HG03432 (cell line): ENCODE results near the gene TYMP.

Experiments used
- ATAC-seq: cut with Tn5 transposase; IDR thresholded peaks from one replicate; pipeline ENCODE4 v1.9.1; 2021; ENCODE audit warnings: mild to moderate bottlenecking, moderate library complexity; ENCODE audit not compliant: unreplicated experiment

Gene TYMP

GRCh38 chr22:50529897-50530579, at the start of gene TYMP:
Gene TYMP (minus strand): TSS chr22:50530012. CDS start chr22:50529709, 303 bp downstream.
- ATAC-seq, result peak; percentile 15

GRCh38 chr22:50578776-50579310, 49.0 kb upstream of the TYMP start:
- no peak for ATAC-seq

- no peak for ATAC-seq
Measured at GRCh38 chr22:50577987-50578775, 48.4 kb upstream of the TYMP start, which contains the start of gene CPT1B. Gene CPT1B (minus strand): TSS chr22:50578427. CDS start chr22:50577915, 512 bp downstream.

- ATAC-seq, result no peak
Measured at GRCh38 chr22:50577697-50577986, 47.8 kb upstream of the TYMP start.

GRCh38 chr22:50576806-50577696, 47.2 kb upstream of the TYMP start:
- no peak for ATAC-seq

GRCh38 chr22:50576070-50576469, 46.3 kb upstream of the TYMP start:
- no peak for ATAC-seq

- no peak for ATAC-seq
Measured at GRCh38 chr22:50575426-50575941, 45.7 kb upstream of the TYMP start.

GRCh38 chr22:50574383-50574755, 44.6 kb upstream of the TYMP start:
- no peak for ATAC-seq

GRCh38 chr22:50573491-50574382, 43.9 kb upstream of the TYMP start:
- no peak for ATAC-seq

GRCh38 chr22:50572965-50573364, 43.2 kb upstream of the TYMP start:
- no peak for ATAC-seq

GRCh38 chr22:50571264-50572175, 41.7 kb upstream of the TYMP start:
- ATAC-seq, result no peak

- ATAC-seq, result no peak
Measured at GRCh38 chr22:50570861-50571260, 41.0 kb upstream of the TYMP start.

- ATAC-seq, result no peak
Measured at GRCh38 chr22:50569896-50570535, 40.2 kb upstream of the TYMP start.

GRCh38 chr22:50569041-50569459, 39.2 kb upstream of the TYMP start:
- ATAC-seq, result no peak

GRCh38 chr22:50568626-50569025, 38.8 kb upstream of the TYMP start:
- ATAC-seq, result no peak

- no peak for ATAC-seq
Measured at GRCh38 chr22:50567721-50568252, 38.0 kb upstream of the TYMP start.

GRCh38 chr22:50564289-50564688, 34.5 kb upstream of the TYMP start:
- no peak for ATAC-seq
